UCSD-AML1 (cell line): ENCODE data around the gene MS4A4E.
"Not testable (repeated sequence)": the region's sequence is repeated elsewhere in the genome, so short reads cannot be mapped to it uniquely, and the experiment has no call there.

Experiments
- DNase-seq: peaks from one replicate; lab custom pipeline; 2025; ENCODE audit not compliant: unreplicated experiment; lab: John Stamatoyannopoulos, UW

The MS4A4E gene

DNA sequence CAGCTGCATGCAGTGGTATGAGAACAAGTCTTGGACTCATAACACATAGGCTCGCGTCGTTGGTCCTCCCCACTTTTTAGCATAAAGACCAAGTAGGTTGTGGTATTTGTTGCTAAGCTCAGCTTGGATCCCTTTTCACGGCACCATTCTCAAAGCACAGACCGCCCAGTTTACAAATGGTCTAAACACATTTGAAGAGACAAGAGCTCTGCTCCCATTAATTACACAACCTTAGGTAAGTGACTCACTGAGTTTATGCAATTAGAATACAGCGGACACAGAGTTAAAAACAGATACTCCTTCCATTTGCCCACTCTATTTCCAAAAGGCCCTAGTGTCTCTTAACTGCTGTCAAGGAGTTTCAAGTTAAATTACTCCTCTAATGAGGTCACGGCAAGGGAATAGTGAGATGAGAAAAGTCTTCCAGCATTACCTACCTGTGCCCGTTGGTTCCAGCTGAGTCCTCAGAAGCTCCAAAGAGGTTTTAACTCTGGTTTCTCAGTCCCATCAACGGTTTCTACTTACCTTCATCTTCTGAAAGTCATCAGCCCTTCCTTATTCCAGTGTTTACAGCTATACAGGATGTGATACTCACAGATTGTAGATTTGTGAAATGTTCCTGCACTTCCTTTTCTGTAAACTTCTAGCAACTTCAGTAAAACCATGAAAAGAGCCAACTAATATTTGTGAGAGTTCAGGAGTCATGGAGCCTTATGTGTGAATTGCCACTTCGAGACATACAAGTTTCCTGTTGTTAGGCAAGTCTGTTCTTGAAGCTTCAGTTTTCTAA lies 60.2 kb downstream of the MS4A4E start, which contains the start of gene MS4A6A:
MS4A6A (minus strand) TSS at position 543 of the 790 bp plus-strand sequence. CDS start 1,356 bp downstream, outside the sequence.
- no peak for DNase-seq

DNA sequence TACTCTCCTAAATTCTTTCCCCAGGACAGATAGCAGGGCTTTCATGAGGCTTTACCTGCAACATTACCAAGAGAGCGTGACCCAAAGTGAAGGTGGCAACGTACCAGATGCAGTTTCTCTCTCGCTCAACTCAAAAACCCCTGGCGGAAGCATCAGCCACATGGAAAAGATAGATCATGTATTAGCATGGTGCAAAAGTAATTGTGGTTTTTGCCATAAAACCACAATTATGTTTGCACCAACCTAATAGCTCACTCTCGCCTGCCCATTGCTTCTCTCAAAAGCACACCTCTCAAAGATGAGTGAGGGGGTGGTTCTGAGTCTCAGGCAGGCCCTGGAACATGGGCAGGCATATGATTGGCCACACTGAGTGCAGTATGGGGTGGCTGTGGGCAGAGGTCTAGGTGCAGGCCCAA lies 67.1 kb downstream of the MS4A4E start:
- DNase-seq, result no peak

DNA sequence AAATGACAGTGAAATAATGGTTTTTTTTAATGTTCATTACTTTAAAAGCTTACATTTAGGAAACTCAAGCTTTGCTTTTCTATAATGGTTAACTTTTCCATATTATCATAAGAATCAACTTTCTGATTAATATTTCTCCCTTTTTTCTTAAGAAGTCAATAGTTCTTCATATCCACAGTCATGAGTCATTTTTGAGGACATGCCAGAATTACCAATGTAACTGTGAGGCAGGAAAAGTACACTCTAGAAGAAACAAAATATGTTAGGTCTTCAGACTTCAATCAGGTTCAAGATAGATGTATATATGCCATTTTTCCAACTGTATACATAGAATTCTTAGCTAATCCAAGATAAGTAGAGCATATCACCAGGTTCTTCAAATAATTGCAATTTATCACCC lies 70.9 kb downstream of the MS4A4E start:
- DNase-seq, result no peak

DNA sequence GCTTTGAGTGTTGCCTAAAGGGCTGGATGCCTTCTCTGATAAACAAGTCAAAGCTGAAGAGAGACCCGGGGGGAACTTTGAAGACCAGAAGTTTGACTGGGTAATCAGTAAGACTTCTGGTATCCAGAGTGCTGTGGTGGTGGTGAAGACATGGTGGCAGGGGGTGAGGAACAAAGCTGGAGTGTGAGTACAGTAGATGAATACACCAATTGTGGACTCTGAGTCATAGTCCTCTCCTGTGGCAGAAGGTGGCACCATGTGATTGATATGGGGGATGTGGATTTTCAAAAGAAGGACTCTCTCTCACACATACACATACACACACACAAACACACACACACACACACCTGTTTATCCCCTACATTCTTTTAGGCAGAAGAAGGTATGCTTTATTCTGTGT lies 72.4 kb downstream of the MS4A4E start:
- no peak for DNase-seq

DNA sequence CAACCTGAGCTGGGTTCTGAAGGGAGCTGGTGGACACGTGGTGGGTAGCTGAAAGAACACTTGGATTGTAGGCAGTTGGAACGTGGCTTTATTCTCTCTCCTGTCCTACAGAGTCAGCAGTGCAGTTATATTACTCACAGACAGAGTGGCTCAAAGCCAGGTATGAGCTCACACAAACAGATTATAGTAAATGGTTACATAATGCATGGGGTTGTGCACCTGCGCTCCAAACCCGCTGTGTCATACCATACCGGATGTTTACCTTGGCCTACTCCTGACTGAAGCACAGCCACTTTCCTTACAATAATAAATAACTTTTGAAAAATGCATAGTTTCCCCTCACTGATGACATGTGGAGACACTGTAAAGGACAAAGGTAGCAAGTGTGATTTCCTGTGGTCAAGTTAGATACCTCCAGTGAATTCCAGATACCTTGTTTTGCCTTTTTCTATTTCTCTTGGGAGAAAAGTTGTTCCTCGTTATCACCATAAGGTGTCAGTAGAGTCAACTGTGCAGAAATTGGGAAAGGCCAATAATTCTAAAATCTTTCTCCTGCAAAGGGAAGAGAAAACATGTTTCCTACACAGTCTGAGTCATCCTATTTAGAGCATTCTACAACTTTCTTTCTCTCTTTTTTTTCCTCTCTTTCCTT lies 73.5 kb downstream of the MS4A4E start:
- no peak for DNase-seq

DNA sequence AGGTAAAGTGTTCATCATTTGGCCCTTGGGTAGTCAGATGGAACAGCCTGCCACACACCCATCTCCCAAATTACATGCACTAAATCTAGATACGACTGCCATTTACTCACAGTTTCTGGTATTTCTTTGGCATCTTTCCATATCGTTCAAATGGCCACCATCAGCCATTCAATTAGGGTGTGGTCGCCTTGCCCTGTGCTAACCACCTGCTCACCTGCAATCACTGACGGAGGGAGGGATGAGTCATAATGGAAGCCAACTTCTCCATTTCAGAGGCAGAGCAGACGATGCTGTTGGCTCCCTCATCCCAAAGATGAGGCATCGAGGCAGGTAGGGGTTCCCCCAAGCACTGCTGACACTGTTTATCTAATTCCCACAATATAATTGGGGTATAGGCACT lies 74.6 kb downstream of the MS4A4E start:
- DNase-seq, result no peak

DNA sequence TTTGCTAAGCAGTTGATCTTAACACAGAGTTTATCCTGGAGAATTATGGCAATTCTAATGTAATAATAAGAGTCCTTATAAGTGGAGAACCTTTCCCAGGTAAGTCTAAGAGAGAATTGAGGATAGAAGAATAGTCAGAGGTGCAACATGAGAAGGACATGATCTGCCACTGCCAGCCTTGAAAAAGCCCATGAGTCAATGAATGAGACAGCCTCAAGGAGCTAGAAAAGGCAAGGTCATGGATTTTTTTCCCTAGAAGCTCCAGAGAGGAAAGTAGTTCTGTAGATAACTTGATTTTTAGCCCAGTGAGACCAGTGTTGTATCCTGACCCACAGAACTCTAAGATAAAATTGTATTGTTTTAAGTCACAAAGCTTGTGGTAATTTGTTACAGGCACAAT lies 77.0 kb downstream of the MS4A4E start:
- DNase-seq, result no peak

DNA sequence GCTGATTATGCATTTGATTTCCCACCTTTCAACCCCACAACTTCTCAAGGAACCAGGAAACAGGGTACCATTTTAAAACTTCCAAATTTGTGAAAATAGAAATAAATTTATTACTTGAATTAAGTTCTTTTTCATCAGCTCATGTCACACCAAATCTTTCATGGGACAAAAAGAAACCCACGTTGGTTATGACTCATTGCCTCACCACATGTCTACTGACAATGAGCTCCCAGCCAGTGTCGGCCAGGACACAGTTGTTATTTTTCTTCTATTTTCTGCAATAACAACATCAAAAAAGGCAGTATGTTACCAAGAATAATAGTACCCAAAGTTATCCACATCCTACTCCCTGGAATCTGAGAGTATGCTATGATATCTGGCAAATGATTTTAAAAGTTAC lies 77.4 kb downstream of the MS4A4E start:
- DNase-seq, result no peak

DNA sequence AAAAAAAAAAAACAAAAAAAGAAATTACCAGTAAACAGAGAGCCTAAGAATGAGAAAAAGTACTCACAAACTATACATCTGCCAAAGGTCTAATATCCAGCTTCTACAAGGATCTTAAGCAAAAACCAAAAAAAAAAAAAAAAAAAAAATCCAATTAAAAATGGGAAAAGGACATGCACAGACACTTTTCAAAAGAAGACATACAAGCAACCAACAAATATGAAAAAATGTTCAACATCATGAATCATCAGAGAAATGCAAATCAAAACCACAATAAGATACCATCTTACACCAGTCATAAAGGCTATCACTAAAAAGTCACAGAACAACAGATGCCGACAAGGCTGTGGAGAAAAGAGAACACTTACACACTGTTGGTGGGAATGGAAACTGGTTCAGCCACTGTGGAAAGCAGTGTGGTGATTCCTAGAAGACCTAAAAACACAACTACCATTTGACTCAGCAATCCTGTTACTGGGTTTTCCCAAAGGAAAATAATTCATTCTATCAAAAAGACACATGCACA lies 78.3 kb downstream of the MS4A4E start:
- no peak for DNase-seq

DNA sequence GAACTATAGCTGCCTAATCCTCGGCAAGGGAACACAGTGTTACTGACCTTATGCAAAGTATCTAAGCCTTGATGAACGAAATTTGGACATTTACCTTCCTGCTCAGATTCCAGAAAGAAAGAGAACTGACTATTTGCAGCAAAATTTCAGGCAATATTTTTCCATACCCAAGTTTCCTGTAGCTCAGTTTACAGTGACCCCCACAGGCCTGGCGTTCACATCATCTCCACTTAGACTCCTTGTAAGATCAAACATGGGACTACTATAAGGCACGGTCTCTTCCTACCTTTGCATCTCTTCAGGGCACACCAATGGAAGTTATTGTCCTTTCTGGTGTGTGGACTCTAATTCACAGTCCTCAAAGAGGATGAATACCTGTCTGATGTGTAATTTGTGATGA lies 81.2 kb downstream of the MS4A4E start:
- no peak for DNase-seq

DNA sequence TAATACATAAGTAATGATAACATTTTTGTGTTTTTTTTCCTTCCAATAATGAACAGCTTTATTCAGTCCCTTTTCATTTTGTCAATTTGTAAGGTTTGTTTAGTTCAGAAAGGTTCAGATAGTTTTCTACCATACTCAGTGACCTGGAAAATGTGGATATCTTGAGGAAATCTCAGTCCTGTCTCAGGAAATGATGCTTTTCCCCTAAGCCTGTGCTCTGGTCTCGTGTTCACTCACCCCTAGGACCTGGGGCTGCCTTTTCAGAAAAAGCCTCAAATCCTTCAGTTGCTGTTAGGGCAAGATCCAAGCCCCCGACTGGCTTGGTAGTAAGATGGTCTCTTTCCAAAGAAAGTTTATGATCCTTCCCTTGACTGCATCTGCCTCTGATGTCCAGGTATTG lies 81.8 kb downstream of the MS4A4E start:
- no peak for DNase-seq

DNA sequence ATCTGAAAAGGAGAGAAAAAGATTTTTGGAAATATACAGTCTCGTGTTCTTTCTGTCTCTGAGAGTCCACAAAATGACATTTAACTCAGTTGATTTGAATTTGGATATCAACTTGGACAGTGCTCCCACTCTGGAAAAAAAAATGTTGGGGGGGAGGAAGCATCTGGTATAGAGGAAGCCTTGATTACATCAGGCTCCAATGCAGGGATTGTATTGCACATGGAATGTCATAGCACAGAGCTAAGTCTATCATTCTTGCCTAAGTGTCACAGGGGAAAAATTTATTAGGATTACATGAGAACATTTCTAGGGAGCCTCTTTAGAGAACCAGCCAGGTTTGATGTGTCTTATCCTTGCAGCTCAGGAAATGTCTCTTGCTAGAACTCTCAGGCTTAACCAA lies 83.1 kb downstream of the MS4A4E start:
- DNase-seq, result no peak

DNA sequence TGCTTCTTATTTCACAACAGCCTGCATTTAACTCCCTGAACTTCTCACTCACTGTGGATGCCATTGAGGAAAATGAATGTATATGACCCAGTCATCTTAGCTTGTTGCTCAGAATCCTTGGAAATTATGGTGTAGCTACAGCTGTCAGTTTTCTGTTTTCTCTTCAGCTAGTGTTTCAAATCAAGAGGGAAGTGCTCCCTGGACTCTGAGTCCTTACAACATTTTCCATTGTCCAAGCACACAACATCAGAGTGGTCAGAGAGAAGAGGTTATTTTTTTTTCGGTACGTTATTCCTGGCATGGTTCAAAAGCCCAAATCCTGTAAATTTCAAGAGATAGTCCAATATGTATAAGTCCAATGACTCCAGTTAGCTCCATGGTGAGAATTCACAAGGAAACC lies 83.7 kb downstream of the MS4A4E start:
- no peak for DNase-seq

DNA sequence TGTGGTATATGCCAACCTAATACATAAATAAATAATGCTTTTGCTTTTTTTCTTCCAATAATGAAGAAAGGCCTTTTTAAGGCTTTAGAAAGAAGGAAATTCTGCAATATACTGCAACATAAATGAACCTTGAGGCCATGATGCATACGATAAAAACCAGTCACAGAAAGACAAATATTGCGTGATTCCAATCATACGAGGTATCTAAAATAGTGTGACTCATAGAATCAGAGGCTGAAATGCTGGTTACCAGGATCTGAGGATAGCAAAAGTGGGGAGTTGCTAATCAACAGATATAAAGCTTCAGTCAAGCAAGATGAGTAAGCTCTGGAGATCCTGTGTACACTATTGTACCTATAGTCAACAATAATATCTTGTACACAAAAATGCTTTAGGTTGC lies 84.3 kb downstream of the MS4A4E start:
- no peak for DNase-seq

DNA sequence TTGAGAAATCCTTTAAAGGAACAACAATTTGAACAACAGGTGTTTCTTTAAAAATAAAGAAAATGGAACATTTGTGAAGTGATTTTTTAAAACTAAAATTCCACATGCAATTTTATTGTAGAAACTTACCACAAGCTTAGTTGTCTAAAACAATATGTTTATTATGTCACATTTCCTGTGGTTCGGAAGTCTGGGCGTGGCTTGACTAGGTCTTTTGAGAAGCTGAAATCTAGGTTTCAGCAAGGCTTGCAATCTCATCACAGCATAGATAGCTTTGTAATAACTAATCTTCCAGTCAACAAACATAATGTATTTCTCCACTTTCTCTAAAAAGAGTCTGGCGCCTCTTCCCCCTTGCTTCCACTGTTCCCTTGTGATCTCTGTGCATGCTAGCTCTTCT lies 87.0 kb downstream of the MS4A4E start:
- no peak for DNase-seq

DNA sequence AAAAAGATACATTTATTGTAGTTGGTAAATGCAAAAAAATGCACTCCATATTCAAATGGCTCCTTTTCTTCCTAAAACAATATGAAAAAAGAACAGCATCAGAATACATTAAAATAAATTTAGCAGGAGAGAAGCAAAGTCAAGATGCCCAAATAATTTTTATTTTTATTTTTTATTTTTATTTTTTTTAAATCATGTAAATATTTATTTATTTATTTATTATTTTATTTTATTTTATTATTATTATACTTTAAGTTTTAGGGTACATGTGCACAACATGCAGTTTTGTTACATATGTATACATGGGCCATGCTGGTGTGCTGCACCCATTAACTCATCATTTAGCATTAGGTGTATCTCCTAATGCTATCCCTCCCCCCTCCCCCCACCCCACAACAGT lies 90.2 kb downstream of the MS4A4E start:
- not testable (repeated sequence) for DNase-seq

DNA sequence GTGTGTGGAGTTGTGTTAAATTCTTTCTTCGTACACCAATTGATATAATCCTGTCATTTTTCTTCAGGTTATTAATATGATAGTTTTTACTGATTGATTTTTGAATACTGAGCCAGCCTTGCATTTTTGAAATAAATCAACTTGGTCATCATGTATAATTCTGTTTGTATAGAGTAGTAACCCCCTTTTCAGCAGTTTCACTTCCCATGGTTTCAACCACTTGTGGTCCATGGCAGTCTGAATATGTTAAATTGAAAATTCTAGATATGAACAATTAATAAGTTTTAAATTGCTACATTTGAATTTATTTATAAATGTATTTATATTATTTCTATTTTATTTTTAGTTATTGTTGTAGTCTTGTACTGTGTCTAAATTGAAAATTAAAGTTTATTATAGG lies 92.7 kb downstream of the MS4A4E start:
- DNase-seq, result no peak
